DND-41 (cell line): ENCODE data around the gene AKR7A3.

Experiments used
- CTCF ChIP-seq: IDR thresholded peaks from 2 replicates; pipeline ENCODE4 v1.5.1; 2012; ENCODE audit warnings: borderline replicate concordance, low read length, moderate library complexity, mild to moderate bottlenecking; ENCODE audit not compliant: poor library complexity, severe bottlenecking; ENCODE audit errors: extremely low read depth
- EZH2 ChIP-seq: IDR thresholded peaks from 3 replicates; pipeline ENCODE4 v1.6.1; 2012; ENCODE audit warnings: borderline replicate concordance, low read depth, mild to moderate bottlenecking, moderate library complexity, low read length, inconsistent platforms; ENCODE audit not compliant: severe bottlenecking

GRCh38 chr1:19239876-19240275, 48.7 kb downstream of the AKR7A3 start:
- TF ChIP-seq CTCF (no peak), EZH2 (no peak)
